HepG2 (cell line): Measurements from ENCODE around the gene YIF1A. TPM values are rescaled to one million over a fixed set of nuclear protein-coding genes. Genes with fewer than 3 reads are reported as not detected.
A peak's percentile ranks its signal among the peaks of the same experiment; 100 is the strongest.

Experiments
- AGO2 ChIP-seq: fragments of 200-400 bp; formaldehyde crosslinking; optimal IDR thresholded peaks from 2 replicates; pipeline ENCODE3; 2017; ENCODE audit warnings: mild to moderate bottlenecking, low read depth, low read length, moderate library complexity
- ARHGAP35 ChIP-seq: sonication (generic); formaldehyde crosslinking; IDR thresholded peaks from 2 replicates; pipeline ENCODE4 v1.9.0; 2022; ENCODE audit warnings: mild to moderate bottlenecking, inconsistent platforms, moderate library complexity, missing genetic modification reagents, borderline replicate concordance
- KAT7 ChIP-seq: IDR thresholded peaks from 2 replicates; pipeline ENCODE4 v1.6.1; 2018; ENCODE audit warnings: borderline replicate concordance, missing compliant biosample characterization
- MYC ChIP-seq: sonication (generic); formaldehyde crosslinking; IDR thresholded peaks from 2 replicates; pipeline ENCODE4 v1.9.0; 2021; ENCODE audit warnings: missing genetic modification reagents, borderline replicate concordance
- RAD21 ChIP-seq: fragments of 450-650 bp; formaldehyde crosslinking; IDR thresholded peaks from 2 replicates; pipeline ENCODE4 v1.5.0; 2020; ENCODE audit warnings: mild to moderate bottlenecking
- TBP ChIP-seq: sonication (generic); formaldehyde crosslinking; IDR thresholded peaks from 2 replicates; pipeline ENCODE4 v1.5.0; 2020; ENCODE audit warnings: missing genetic modification reagents
- TFDP1 ChIP-seq: IDR thresholded peaks from 2 replicates; pipeline ENCODE4 v1.6.1; 2016; ENCODE audit warnings: missing compliant biosample characterization, missing genetic modification reagents, borderline replicate concordance
- YY1 ChIP-seq: IDR thresholded peaks from 2 replicates; pipeline ENCODE4 v1.6.1; 2011; ENCODE audit warnings: low read length, low read depth, moderate library complexity, mild to moderate bottlenecking; ENCODE audit not compliant: insufficient read depth, insufficient replicate concordance
- ZC3H13 ChIP-seq: sonication (generic); formaldehyde crosslinking; IDR thresholded peaks from 2 replicates; pipeline ENCODE4 v1.8.1; 2023; ENCODE audit warnings: mild to moderate bottlenecking, missing genetic modification reagents, moderate library complexity
- ZNF276 ChIP-seq: sonication (generic); formaldehyde crosslinking; IDR thresholded peaks from 2 replicates; pipeline ENCODE4 v1.4.0; 2020; ENCODE audit warnings: mild to moderate bottlenecking, low read depth, missing genetic modification reagents
- ZNF598 ChIP-seq: sonication (generic); formaldehyde crosslinking; IDR thresholded peaks from 2 replicates; pipeline ENCODE4 v1.5.1; 2020; ENCODE audit warnings: mild to moderate bottlenecking, missing genetic modification reagents, borderline replicate concordance
- polyA plus RNA-seq, 8 experiments: library from polyadenylated mRNA; depleted of rRNA in 3 of 8; stranded (reverse) in 7 of 8; unstranded in 1 of 8; fragments of >200 nt; fragmentation: Illumina TruSeq in 4 of 8; extraction: Trizol in 4 of 8; gene quantifications; 2 replicates each; pipeline versions ENCODE4 v1.2.1 to v1.2.3, GENCODE V29; 2011 to 2016; ENCODE audit warnings: low read depth in 4 of 8, missing spikeins in 1 of 8, mixed read lengths in 1 of 8; ENCODE audit not compliant: insufficient read depth in 1 of 8
- total RNA-seq, 5 experiments: library from RNA; depleted of rRNA; stranded (reverse); fragments of >200 nt; fragmentation: Illumina TruSeq; extraction: Trizol; gene quantifications; 2 replicates each; pipeline ENCODE4 v1.2.3, GENCODE V29; 2016; ENCODE audit warnings: low read depth in 1 of 5
- TF ChIP-seq, protein P1 (sequence below): sonication (generic); formaldehyde crosslinking; IDR thresholded peaks from 2 replicates; pipeline ENCODE4 v1.9.0; 2022; ENCODE audit warnings: low read depth, missing genetic modification reagents
- TF ChIP-seq, protein P2 (sequence below): sonication (generic); formaldehyde crosslinking; IDR thresholded peaks from 2 replicates; pipeline ENCODE4 v1.8.0; 2022; ENCODE audit warnings: missing genetic modification reagents, mild to moderate bottlenecking, moderate library complexity, borderline replicate concordance
- TF ChIP-seq, protein P3 (sequence below), 2 experiments: IDR thresholded peaks; 2 replicates each; pipeline ENCODE4 v1.6.1; 2011 to 2012; ENCODE audit warnings: low read length in 2 of 2, borderline replicate concordance in 1 of 2, low read depth in 1 of 2, mild to moderate bottlenecking in 1 of 2, moderate library complexity in 1 of 2

YIF1A gene
- total and polyA plus RNA-seq, 2 of the 13 experiments (the other 11 are each of a cell fraction or from before 2014, with no cell fraction given): 133 to 145 TPM

DNA sequence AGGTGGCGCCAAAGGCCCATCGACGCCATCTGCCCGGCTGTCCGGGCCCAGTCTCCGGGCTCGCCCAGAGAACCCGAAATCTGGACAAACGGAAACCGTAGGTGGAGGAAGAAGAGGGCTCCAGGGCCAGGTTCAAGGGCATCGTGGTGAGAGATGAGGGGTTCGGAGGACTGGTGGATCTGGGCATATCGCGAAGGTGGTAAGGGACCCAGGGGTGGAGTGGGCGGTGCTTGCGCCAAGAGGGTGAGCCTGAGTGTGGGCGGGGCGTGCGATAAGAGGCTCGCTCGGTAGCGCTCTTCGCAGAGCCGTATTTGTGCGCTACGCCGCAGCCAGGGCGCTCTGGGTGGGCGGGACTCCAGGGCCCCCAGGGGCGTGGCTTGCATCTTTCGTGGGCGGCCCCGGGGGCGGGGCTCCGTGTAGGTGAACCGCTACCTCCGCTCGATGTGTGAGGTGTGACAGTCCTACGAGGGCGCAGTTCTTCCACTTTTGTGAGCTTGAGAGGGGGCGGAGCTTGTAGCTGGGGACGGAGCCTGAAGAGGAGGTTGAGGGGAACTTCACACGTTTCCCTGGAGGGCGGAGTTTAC, 23.1 kb upstream of the YIF1A start (continued):
- TF ChIP-seq AGO2 (peak; percentile 31), KAT7 (peak; percentile 77; the same call in 1 of the 2 replicates), ZC3H13 (CRISPR knock-in tag) (no peak), RAD21 (CRISPR knock-in tag) (peak; percentile 99), ARHGAP35 (CRISPR knock-in tag) (no peak), TBP (CRISPR knock-in tag) (no peak), ZNF598 (CRISPR knock-in tag) (peak; percentile 62; the same call in 1 of the 2 replicates), MYC (CRISPR knock-in tag) (peak; percentile 19; the same call in 1 of the 2 replicates), TFDP1 (CRISPR knock-in tag) (no peak), YY1 (peak; percentile 39), ZNF276 (0 out of 2 replicates have a peak, but pooled peaks have one; percentile 30)
- TF ChIP-seq, protein P1, sequence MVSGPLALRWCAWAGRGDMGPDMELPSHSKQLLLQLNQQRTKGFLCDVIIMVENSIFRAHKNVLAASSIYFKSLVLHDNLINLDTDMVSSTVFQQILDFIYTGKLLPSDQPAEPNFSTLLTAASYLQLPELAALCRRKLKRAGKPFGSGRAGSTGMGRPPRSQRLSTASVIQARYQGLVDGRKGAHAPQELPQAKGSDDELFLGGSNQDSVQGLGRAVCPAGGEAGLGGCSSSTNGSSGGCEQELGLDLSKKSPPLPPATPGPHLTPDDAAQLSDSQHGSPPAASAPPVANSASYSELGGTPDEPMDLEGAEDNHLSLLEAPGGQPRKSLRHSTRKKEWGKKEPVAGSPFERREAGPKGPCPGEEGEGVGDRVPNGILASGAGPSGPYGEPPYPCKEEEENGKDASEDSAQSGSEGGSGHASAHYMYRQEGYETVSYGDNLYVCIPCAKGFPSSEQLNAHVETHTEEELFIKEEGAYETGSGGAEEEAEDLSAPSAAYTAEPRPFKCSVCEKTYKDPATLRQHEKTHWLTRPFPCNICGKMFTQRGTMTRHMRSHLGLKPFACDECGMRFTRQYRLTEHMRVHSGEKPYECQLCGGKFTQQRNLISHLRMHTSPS (CRISPR knock-in tag): peak; percentile 18; the same call in 1 of the 2 replicates
- TF ChIP-seq, protein P2, sequence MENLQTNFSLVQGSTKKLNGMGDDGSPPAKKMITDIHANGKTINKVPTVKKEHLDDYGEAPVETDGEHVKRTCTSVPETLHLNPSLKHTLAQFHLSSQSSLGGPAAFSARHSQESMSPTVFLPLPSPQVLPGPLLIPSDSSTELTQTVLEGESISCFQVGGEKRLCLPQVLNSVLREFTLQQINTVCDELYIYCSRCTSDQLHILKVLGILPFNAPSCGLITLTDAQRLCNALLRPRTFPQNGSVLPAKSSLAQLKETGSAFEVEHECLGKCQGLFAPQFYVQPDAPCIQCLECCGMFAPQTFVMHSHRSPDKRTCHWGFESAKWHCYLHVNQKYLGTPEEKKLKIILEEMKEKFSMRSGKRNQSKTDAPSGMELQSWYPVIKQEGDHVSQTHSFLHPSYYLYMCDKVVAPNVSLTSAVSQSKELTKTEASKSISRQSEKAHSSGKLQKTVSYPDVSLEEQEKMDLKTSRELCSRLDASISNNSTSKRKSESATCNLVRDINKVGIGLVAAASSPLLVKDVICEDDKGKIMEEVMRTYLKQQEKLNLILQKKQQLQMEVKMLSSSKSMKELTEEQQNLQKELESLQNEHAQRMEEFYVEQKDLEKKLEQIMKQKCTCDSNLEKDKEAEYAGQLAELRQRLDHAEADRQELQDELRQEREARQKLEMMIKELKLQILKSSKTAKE (CRISPR knock-in tag): no peak
- TF ChIP-seq, protein P3, sequence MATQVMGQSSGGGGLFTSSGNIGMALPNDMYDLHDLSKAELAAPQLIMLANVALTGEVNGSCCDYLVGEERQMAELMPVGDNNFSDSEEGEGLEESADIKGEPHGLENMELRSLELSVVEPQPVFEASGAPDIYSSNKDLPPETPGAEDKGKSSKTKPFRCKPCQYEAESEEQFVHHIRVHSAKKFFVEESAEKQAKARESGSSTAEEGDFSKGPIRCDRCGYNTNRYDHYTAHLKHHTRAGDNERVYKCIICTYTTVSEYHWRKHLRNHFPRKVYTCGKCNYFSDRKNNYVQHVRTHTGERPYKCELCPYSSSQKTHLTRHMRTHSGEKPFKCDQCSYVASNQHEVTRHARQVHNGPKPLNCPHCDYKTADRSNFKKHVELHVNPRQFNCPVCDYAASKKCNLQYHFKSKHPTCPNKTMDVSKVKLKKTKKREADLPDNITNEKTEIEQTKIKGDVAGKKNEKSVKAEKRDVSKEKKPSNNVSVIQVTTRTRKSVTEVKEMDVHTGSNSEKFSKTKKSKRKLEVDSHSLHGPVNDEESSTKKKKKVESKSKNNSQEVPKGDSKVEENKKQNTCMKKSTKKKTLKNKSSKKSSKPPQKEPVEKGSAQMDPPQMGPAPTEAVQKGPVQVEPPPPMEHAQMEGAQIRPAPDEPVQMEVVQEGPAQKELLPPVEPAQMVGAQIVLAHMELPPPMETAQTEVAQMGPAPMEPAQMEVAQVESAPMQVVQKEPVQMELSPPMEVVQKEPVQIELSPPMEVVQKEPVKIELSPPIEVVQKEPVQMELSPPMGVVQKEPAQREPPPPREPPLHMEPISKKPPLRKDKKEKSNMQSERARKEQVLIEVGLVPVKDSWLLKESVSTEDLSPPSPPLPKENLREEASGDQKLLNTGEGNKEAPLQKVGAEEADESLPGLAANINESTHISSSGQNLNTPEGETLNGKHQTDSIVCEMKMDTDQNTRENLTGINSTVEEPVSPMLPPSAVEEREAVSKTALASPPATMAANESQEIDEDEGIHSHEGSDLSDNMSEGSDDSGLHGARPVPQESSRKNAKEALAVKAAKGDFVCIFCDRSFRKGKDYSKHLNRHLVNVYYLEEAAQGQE (IDR thresholded peaks at IDR 0.05; ENCODE audit: borderline replicate concordance in 1 of 2, low read depth in 1 of 2, low read length in 2 of 2): no peak
